22Rv1 (cell line): Measurements from ENCODE around the gene ATP6V1E1.

ENCODE experiments used
- CTCF ChIP-seq: fragments of 450-650 bp; IDR thresholded peaks from 2 replicates; pipeline ENCODE4 v1.5.1; 2017; ENCODE audit warnings: mild to moderate bottlenecking
- ZFX ChIP-seq: fragments of 450-650 bp; IDR thresholded peaks from 2 replicates; pipeline ENCODE4 v1.6.1; 2017; ENCODE audit warnings: antibody characterized with exemption, borderline replicate concordance

DNA sequence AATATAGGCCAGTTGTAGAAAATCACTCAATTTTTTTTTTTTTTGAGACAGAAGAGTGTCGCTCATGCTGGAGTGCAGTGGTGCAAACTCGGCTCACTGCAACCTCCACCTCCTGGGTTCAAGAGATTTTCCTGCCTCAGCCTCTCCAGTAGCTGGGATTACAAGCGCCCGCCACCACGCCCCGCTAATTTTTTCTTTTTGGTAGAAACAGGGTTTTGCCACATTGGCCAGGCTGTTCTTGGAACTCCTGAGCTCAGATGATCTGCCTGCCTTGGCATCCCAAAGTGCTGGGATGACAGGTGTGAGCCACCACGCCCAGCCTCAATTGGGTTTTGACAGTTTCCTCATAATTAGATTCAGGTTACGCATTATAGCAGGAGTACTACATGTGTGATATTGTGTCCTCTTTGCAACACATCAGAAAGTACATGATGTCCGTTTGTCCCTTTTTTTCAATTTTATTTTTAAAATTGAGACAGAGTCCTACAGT is 2.6 kb upstream of the ATP6V1E1 start:
- TF ChIP-seq CTCF (no peak), ZFX (no peak)
